Measurements from ENCODE around the gene CFD.
A peak's percentile ranks its signal among the peaks of the same experiment; 100 is the strongest.

The CFD gene

GRCh38 chr19:869245-870177, 10.0 kb downstream of the CFD start (continued):
- no peak for TF ChIP-seq PRDM4 (tag by site-specific recombination; IDR thresholded peaks at IDR 0.05)
- TF ChIP-seq GLIS2 (tag by site-specific recombination; IDR thresholded peaks at IDR 0.05): peak; percentile 67
- peak; percentile 61 for TF ChIP-seq IKZF3 (tag by site-specific recombination; IDR thresholded peaks at IDR 0.05)
- TF ChIP-seq ATF2 (tag by site-specific recombination; IDR thresholded peaks at IDR 0.05; ENCODE audit: low read depth): peak; percentile 65
- no peak for TF ChIP-seq HOXC10 (CRISPR knock-in tag; IDR thresholded peaks at IDR 0.05)
- no peak for TF ChIP-seq ZNF792 (tag by site-specific recombination; IDR thresholded peaks at IDR 0.05)
- no peak for TF ChIP-seq ZNF148 (tag by site-specific recombination; IDR thresholded peaks at IDR 0.05; ENCODE audit: borderline replicate concordance)
- TF ChIP-seq ZNF629 (tag by site-specific recombination; IDR thresholded peaks at IDR 0.05): peak; percentile 53
- TF ChIP-seq SP2 (tag by site-specific recombination; IDR thresholded peaks at IDR 0.05): peak; percentile 15; the same call in 1 of the 2 replicates
- no peak for TF ChIP-seq GLI2 (tag by site-specific recombination; IDR thresholded peaks at IDR 0.05; ENCODE audit: borderline replicate concordance, low read depth)
- no peak for TF ChIP-seq ZNF155 (tag by site-specific recombination; IDR thresholded peaks at IDR 0.05)
- no peak for TF ChIP-seq ZBTB21 (tag by site-specific recombination; IDR thresholded peaks at IDR 0.05)
- TF ChIP-seq WT1 (tag by site-specific recombination; IDR thresholded peaks at IDR 0.05): no peak
- TF ChIP-seq ZNF521 (tag by site-specific recombination; IDR thresholded peaks at IDR 0.05): no peak
- no peak for TF ChIP-seq ZNF324 (tag by site-specific recombination; IDR thresholded peaks at IDR 0.05)
- TF ChIP-seq SP7 (tag by site-specific recombination; IDR thresholded peaks at IDR 0.05): no peak
- peak; percentile 70 for TF ChIP-seq ZNF366 (tag by site-specific recombination; conservative IDR thresholded peaks at IDR 0.05)
- no peak for TF ChIP-seq ZNF645 (tag by site-specific recombination; IDR thresholded peaks at IDR 0.05)
- TF ChIP-seq ZNF19 (tag by site-specific recombination; IDR thresholded peaks at IDR 0.05; ENCODE audit: low read depth): no peak
- peak; percentile 46 for TF ChIP-seq PRDM6 (tag by site-specific recombination; IDR thresholded peaks at IDR 0.05)
- no peak for TF ChIP-seq ZBTB20 (tag by site-specific recombination; IDR thresholded peaks at IDR 0.05)
- peak; percentile 100 for TF ChIP-seq ZBTB6 (tag by site-specific recombination; IDR thresholded peaks at IDR 0.05)
- TF ChIP-seq OSR2 (tag by site-specific recombination; IDR thresholded peaks at IDR 0.05): no peak
- no peak for TF ChIP-seq MYNN (tag by site-specific recombination; IDR thresholded peaks at IDR 0.05; ENCODE audit: borderline replicate concordance)
- no peak for TF ChIP-seq HIC1 (tag by site-specific recombination; IDR thresholded peaks at IDR 0.05)
